RWPE1 (cell line): ENCODE measurements around the gene RAB11A.

Source experiments
- CTCF ChIA-PET: fragments of 350-600 bp; sonication (Branson Sonifier 250); formaldehyde crosslinking; extraction: SDS; loops from one replicate; lab custom pipeline; 2021; lab: Yijun Ruan, JAX
- POLR2A ChIA-PET: fragments of 400-600 bp; formaldehyde crosslinking; extraction: SDS; loops from one replicate; lab custom pipeline; 2020; ENCODE audit warnings: antibody characterized with exemption; ENCODE audit not compliant: low non-redundant PET; lab: Yijun Ruan, JAX
- DNase-seq: peaks from one replicate; pipeline ENCODE4 v3.0.0; 2012; ENCODE audit warnings: low spot score
- H3K27ac ChIP-seq: fragments of 450-650 bp; 2 replicates; pipeline ENCODE4 v1.5.1; 2017
- TF ChIP-seq, protein P1 (sequence below): fragments of 450-650 bp; conservative IDR thresholded peaks from 2 replicates; pipeline ENCODE4 v1.5.1; 2017; ENCODE audit warnings: low read depth, mild to moderate bottlenecking

Gene RAB11A

DNA sequence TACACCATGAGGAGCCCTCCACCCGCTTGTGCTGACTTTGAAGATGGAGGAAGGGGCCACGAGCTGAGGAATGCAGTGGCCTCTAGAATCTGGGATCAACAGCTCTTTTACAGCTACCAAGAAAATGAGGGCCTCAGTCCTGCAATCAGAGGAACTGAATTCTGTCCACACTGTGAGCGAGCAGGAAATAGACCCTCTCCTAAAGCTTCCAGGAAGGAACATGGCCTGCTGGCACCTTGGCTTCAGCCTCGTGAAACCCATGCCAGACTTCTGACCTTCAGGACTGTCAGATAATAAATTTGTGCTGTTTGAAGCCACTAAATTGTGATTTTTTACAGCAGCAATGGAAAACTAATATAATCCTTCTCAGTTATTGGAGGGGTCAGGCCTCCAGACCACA, 61.9 kb downstream of the RAB11A start:
- DNase-seq: no peak
- ChIA-PET POLR2A (no interaction called here), CTCF (interaction anchor here (0.7 kb wide), 1 partner anchor 261 kb away, joined by 3 read pairs; no protein-coding TSS in a partner anchor)
- H3K27ac ChIP-seq: no peak overlapping the region
- TF ChIP-seq, protein P1, sequence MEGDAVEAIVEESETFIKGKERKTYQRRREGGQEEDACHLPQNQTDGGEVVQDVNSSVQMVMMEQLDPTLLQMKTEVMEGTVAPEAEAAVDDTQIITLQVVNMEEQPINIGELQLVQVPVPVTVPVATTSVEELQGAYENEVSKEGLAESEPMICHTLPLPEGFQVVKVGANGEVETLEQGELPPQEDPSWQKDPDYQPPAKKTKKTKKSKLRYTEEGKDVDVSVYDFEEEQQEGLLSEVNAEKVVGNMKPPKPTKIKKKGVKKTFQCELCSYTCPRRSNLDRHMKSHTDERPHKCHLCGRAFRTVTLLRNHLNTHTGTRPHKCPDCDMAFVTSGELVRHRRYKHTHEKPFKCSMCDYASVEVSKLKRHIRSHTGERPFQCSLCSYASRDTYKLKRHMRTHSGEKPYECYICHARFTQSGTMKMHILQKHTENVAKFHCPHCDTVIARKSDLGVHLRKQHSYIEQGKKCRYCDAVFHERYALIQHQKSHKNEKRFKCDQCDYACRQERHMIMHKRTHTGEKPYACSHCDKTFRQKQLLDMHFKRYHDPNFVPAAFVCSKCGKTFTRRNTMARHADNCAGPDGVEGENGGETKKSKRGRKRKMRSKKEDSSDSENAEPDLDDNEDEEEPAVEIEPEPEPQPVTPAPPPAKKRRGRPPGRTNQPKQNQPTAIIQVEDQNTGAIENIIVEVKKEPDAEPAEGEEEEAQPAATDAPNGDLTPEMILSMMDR: no peak

DNA sequence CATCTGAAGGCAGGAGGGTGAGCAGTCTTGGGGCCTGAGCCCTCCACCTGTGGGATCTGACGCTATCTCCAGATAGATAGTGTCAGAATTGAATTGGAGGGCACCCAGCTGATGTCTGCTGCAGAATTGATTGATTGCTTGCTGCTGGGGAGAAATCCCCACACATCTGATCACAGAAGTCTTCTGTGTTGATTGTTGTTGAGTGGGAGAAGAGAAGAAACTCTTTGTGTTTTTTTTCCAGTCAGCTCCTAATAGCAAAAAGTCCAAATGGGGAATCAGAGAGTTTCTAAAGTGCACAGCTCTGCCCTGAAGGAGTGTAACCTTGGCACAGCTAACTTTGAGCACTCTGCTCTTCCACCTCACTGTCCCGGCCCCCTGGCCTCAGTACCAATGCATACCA, 66.1 kb downstream of the RAB11A start:
- no peak overlapping the region for H3K27ac ChIP-seq
- TF ChIP-seq, protein P1: no peak
- no peak for DNase-seq
- ChIA-PET CTCF (no interaction called here), POLR2A (no interaction called here)

DNA sequence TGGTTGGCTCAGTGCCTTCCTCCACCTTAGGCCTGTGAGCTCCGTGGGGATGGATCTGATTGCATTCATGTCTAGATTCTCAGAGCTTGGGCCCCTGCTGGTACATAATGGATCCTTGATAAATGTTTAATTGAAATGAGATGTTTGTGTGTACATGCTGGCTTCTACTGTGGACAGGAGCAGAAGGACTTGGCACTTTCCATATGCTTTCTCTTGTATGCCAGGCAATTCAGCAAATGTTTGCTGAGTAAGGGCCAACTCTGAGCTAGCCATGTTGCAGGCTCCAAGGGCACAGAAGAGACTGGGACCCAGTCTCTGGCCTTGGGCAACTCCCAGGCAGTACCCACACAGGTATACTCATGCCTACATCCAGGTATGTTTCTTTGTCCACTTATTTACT, 67.0 kb downstream of the RAB11A start:
- DNase-seq: no peak
- no peak overlapping the region for H3K27ac ChIP-seq
- POLR2A ChIA-PET: no interaction called here
- CTCF ChIA-PET: no interaction called here
- TF ChIP-seq, protein P1: no peak

DNA sequence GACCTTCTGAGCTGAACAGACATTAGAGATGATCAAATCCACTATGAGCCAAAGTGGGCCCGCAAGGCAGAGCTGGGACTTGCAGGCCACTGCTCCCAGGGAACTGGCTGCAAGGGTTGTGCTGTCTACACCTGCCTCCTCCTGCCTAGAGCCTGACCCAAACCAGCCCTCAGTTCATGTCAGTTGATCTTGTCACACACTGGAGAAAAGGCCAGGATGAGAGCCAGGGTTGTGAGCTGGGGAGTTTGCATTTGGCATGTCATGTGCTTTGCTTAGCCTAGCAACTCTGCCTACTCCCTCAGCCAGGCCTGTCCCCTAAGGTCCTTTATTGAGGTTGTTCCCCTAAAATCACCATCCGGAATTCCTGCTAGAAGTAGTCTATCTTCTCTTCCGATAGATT, 67.8 kb downstream of the RAB11A start:
- POLR2A ChIA-PET: no interaction called here
- TF ChIP-seq, protein P1: no peak
- CTCF ChIA-PET: no interaction called here

DNA sequence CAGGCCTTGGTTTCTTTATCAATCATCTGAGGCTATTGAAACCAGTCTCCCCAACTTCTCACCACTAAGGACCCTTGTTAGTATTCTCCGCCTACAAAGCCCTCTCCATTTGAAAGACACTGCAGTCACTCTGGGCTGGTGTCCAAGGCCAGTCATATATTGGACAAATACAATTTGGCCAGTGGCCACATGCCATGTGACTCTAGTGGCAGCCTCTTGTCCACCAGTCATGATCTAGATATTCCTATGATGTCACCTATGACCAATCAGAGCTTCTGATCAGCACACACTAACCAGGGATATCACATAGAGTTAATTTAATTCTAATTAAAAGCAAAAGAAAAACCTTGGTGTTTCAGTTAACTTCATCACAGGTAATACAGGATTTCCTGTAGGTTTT, 68.2 kb downstream of the RAB11A start:
- ChIA-PET CTCF (no interaction called here), POLR2A (no interaction called here)

More for the DNA sequence above, 67.8 kb downstream of the RAB11A start:
- H3K27ac ChIP-seq: no peak overlapping the region
- no peak for DNase-seq

DNA sequence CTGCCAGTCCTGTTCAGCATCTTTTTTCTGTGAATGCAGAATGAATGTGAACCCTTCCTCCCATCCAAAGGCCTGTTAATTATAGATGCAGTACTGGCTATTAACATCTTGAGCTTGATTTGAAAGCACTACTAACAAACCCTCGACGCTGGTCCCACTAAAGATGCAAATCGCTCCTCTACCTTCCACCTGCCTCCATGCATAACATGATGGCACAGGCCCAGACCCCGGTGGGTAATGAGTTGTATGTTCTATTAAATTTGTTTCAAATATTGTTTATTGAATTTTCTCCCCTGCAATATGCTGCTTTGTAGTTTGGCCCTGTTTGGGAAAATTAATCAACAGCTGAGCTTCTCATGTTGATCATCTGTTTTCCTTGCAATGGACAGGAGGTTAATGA, 69.3 kb downstream of the RAB11A start:
- no peak overlapping the region for H3K27ac ChIP-seq
- DNase-seq: no peak
- TF ChIP-seq, protein P1: no peak
- ChIA-PET CTCF (no interaction called here), POLR2A (no interaction called here)

More for the DNA sequence above, 68.2 kb downstream of the RAB11A start:
- H3K27ac ChIP-seq: no peak overlapping the region
- no peak for DNase-seq
- TF ChIP-seq, protein P1: no peak
